Activated CD4-positive, alpha-beta memory T cell treated with anti-CD3 and anti-CD28 coated beads, Interleukin-2, amount 10 ng/mL, durations not matched to agents 7 days and 5 days (primary cell): ENCODE results near the gene IFITM10. TPM values are rescaled to one million over a fixed set of nuclear protein-coding genes. Genes with fewer than 3 reads are reported as not detected.

ENCODE experiments used
- CTCF ChIA-PET: fragments of 350-600 bp; sonication (Branson Sonifier 250); formaldehyde crosslinking; loops from one replicate; lab custom pipeline; 2021; ENCODE audit warnings: antibody characterized with exemption, inconsistent platforms; lab: Charles Lee
- POLR2A ChIA-PET: fragments of 350-600 bp; sonication (Branson Sonifier 250); formaldehyde crosslinking; loops from one replicate; lab custom pipeline; 2021; ENCODE audit warnings: antibody characterized with exemption; lab: Charles Lee
- DNase-seq: peaks from one replicate; pipeline ENCODE4 v3.0.0-alpha.2; 2020
- H3K27ac Mint-ChIP-seq: one replicate; pipeline ENCODE4 v1.8.0; 2021; ENCODE audit warnings: mild to moderate bottlenecking, mixed read lengths
- H3K27me3 Mint-ChIP-seq: one replicate; pipeline ENCODE4 v1.8.0; 2021; ENCODE audit warnings: mixed read lengths
- H3K36me3 Mint-ChIP-seq: one replicate; pipeline ENCODE4 v1.8.0; 2021; ENCODE audit warnings: low read depth, mixed read lengths
- H3K4me1 Mint-ChIP-seq: one replicate; pipeline ENCODE4 v1.8.0; 2021; ENCODE audit warnings: mixed read lengths
- H3K4me3 Mint-ChIP-seq: one replicate; pipeline ENCODE4 v1.8.0; 2021; ENCODE audit warnings: mild to moderate bottlenecking, mixed read lengths
- H3K9me3 Mint-ChIP-seq: one replicate; pipeline ENCODE4 v1.8.0; 2021; ENCODE audit warnings: mixed read lengths
- total RNA-seq, 2 experiments: library from RNA; stranded (reverse); gene quantifications; one replicate each; pipeline ENCODE4 v1.2.3, GENCODE V29; 2021

IFITM10 gene
- total RNA-seq, 2 experiments from 2014 or later, result 0.70 to 1.3 TPM

DNA sequence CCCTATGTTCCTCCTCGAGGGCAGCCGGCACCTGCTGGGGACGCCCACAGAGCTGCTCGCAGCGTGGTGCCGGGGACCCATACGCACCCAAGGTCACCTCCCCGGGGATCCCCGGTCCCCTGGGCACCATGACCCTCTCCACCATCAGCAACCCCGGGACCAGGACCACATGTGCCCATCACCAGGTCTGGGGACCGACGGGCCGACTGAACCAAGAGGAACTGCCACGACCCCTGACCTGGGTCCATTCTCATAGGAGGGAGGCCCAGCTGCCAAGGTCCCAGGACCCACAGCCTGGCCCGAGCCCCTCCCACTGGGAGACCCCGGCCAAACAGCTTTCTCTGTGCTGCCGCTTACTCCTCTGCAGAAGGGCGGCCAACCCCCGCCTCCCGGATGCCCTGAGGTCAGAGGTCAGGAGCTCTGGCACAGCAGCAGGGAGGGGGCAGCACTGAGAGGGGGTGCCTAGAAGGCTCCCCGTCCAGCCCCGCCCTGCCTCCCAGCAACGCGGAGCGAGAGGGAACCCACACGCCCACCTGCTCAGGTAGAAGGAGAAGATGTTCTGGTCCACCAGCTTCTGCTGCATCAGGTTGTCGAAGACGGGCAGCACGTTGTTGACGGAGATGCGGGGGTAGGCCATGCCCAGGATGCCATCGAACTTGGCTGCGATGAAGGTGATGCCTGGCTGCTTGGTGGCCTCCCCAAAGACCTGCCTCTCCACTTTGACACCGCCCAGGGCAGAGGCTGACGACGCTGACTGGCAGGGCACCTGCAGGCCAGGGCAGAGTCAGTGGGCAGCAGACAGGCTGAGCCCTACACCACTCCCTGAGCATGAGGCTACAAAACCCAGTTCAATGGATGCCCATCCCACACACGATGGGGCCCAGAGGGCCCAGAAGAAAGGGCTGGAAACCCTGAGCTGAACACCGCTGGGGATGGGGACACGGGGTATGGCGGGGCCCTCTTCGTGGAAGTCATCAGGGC is 6.7 kb upstream of the IFITM10 start:
- DNase-seq, result no peak
- CTCF ChIA-PET, result interaction anchor here (2.6 kb wide), 1 partner anchor 63 kb away, joined by 8 read pairs; no protein-coding TSS in a partner anchor
- Mint-ChIP-seq H3K27ac (peak overlapping the region; percentile 90), H3K4me3 (peak overlapping the region; percentile 60), H3K36me3 (peaks cover 41% of the 10 kb centered on the region), H3K4me1 (peaks cover 66% of the 10 kb centered on the region), H3K27me3 (no peaks in the 10 kb centered on the region), H3K9me3 (no peaks in the 10 kb centered on the region)
- POLR2A ChIA-PET, result interaction anchor here (0.8 to 1.7 kb wide), 3 partner anchors 16 to 394 kb away, joined by 3 to 9 read pairs (median 3); no protein-coding TSS in a partner anchor

DNA sequence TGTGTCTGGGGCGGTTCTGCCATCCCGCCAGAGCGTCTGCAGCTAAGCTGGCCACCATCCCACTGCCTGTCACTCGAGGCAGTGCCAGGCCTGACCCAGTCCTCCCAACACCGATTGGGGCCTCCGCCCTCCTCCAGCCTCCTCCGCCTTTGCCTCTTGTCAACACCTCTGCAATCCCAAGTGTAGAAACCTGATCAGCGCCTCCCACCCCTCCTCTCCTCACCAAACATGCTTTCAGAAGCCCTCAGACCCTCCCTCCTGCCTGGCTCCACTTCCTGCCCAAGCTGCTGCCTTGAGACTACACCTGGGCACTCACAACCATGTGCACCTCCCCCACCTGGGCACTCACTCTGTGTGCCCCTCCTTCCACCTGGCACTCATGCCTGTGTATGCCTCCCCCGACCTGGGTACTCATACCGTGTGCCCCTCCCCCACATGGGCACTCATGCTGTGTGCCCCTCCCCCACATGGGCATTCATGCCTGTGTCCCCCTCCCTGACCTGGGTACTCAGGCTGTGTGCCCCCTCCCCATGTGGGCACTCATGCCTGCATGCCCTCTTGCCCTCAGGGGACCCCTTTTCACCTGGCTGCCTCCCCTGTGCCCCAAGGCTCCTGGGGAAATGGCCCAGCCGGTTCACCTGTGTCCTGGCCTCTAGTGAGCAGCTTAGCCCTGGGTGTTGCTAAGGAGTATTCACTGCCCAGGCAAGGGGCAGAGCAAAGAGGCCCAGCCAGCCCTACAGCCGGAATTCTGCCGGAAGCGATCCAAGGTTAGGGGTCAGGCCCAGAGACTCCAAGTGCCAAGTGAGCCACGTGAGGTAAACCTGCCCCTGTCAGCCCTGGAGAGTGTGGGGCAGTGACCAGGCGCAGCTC is 5.5 kb upstream of the IFITM10 start:
- Mint-ChIP-seq H3K36me3 (peaks cover 41% of the 10 kb centered on the region), H3K9me3 (no peaks in the 10 kb centered on the region), H3K4me1 (peaks cover 63% of the 10 kb centered on the region), H3K4me3 (no peak overlapping the region), H3K27me3 (no peaks in the 10 kb centered on the region), H3K27ac (peak overlapping the region; percentile 45)
- POLR2A ChIA-PET, result no interaction called here
- DNase-seq, result no peak
- CTCF ChIA-PET, result interaction anchor here (0.9 to 2.6 kb wide), 2 partner anchors 62 to 77 kb away, joined by 4 to 8 read pairs; no protein-coding TSS in a partner anchor

DNA sequence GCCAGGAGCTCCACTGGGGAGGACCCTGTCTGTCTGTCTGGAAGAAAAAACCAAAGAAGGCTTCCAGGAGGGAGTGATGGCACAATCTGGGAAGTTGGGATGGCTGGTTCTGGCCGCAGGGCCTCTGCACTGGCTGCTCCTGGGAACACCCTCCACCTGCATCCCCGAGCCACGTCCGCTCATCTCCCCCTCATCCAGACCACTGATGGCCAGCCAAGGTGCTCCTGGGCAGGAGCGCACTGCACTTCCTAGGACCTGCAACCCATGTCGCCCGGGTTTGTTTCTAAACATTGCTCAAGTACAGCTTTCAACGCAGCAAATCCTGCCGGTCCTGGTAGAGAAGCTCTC is 4.9 kb upstream of the IFITM10 start:
- POLR2A ChIA-PET, result no interaction called here
- CTCF ChIA-PET, result interaction anchor here (0.9 kb wide), 1 partner anchor 77 kb away, joined by 4 read pairs; no protein-coding TSS in a partner anchor
- peaks cover 3% of the 10 kb centered on the region for H3K27me3 Mint-ChIP-seq
- H3K4me3 Mint-ChIP-seq, result no peak overlapping the region
- peak overlapping the region; percentile 21 for H3K27ac Mint-ChIP-seq
- peaks cover 60% of the 10 kb centered on the region for H3K4me1 Mint-ChIP-seq
- H3K9me3 Mint-ChIP-seq, result no peaks in the 10 kb centered on the region
- DNase-seq, result no peak
- peaks cover 38% of the 10 kb centered on the region for H3K36me3 Mint-ChIP-seq

DNA sequence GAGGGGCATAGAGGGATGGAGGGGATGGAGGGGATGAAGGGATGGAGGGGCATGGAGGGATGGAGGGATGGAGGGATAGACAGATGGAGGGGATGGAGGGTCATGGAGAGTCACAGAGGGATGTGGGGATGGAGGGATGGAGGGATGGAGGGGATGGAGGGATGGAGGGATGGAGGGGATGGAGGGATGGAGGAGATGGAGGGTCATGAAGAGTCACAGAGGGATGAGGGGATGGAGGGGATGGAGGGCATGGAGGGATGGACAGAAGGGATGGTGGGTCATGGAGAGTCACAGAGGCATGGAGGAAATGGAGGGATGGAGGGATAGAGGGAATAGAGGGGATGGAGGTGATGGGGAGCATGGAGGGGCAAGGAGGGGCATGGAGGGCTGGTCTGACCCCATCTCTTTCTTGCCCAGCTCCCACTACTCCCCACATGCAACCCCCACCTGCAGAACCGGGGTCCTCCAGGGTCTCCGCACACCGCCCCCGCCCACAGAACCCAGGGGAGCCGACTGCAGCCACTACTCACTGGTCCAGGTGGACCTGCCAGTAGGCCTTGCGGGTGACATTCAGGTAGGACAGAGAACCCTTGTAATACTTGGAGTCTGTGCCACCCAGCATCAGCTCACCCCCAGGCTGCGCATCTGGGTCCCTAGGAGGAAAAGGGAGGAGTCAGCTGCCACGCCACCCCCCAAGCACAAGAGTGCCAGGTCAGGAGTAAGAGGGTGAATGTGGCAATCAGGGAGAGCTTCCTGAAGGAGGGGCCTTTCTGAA is 4.2 kb upstream of the IFITM10 start:
- H3K27ac Mint-ChIP-seq, result peak overlapping the region; percentile 40
- no peak overlapping the region for H3K4me3 Mint-ChIP-seq
- ChIA-PET POLR2A (no interaction called here), CTCF (interaction anchor here (0.9 kb wide), 1 partner anchor 78 kb away, joined by 4 read pairs; no protein-coding TSS in a partner anchor)
- H3K36me3 Mint-ChIP-seq, result peaks cover 38% of the 10 kb centered on the region
- no peak for DNase-seq
- peaks cover 10% of the 10 kb centered on the region for H3K27me3 Mint-ChIP-seq
- H3K4me1 Mint-ChIP-seq, result peaks cover 57% of the 10 kb centered on the region
- no peaks in the 10 kb centered on the region for H3K9me3 Mint-ChIP-seq

GRCh38 chr11:1753929-1754305 is 3.5 kb upstream of the IFITM10 start:
- Mint-ChIP-seq H3K4me3 (no peak overlapping the region), H3K36me3 (peaks cover 38% of the 10 kb centered on the region), H3K4me1 (peaks cover 51% of the 10 kb centered on the region), H3K27me3 (peaks cover 13% of the 10 kb centered on the region), H3K27ac (no peak overlapping the region), H3K9me3 (no peaks in the 10 kb centered on the region)
- no peak for DNase-seq
- ChIA-PET CTCF (no interaction called here), POLR2A (no interaction called here)

DNA sequence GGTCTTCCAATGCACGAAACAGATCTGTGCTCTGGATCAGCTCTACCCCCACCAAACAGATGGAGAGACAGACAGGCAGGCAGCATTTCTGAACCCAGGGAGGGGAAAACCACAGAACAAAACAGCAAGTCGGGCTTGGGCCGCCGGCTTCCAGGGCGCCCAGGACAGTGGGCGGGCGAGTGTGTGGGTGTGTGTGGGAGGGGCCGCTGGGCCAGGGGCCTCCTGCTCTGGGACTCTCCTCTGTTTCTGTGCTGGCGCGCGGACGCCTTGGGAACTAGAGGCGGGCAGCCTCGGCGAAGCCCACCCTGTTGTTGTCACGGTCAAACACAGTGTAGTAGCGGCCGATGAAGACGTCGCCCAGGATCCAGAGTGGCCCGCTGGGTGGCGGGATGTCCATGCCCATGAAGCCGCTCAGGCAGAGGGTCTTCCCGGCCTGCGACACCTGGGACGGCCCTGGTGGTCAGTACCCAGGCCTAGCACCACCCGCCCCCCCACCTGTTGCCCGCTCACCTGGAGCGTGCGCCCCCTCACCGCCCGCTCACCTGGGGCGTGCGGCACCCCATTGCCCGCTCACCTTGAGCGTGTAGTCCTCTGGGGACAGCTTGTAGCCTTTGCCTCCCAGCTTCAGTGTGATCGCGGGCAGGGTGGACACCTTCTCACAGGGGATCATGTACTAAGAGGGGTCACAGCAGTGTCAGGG is 3.0 kb upstream of the IFITM10 start:
- peaks cover 15% of the 10 kb centered on the region for H3K27me3 Mint-ChIP-seq
- H3K4me1 Mint-ChIP-seq, result peaks cover 46% of the 10 kb centered on the region
- no peak overlapping the region for H3K27ac Mint-ChIP-seq
- no peaks in the 10 kb centered on the region for H3K9me3 Mint-ChIP-seq
- peaks cover 33% of the 10 kb centered on the region for H3K36me3 Mint-ChIP-seq
- no peak overlapping the region for H3K4me3 Mint-ChIP-seq
- CTCF ChIA-PET, result no interaction called here
- POLR2A ChIA-PET, result interaction anchor here (0.9 kb wide), 1 partner anchor 11 kb away, joined by 4 read pairs; the partner anchor contains the start of gene CTSD
- no peak for DNase-seq

GRCh38 chr11:1752907-1753228 is 2.5 kb upstream of the IFITM10 start:
- peaks cover 32% of the 10 kb centered on the region for H3K36me3 Mint-ChIP-seq
- ChIA-PET POLR2A (interaction anchor here (0.9 kb wide), 1 partner anchor 11 kb away, joined by 4 read pairs; the partner anchor contains the start of gene CTSD), CTCF (no interaction called here)
- no peaks in the 10 kb centered on the region for H3K9me3 Mint-ChIP-seq
- DNase-seq, result no peak
- H3K4me3 Mint-ChIP-seq, result no peak overlapping the region
- H3K4me1 Mint-ChIP-seq, result peaks cover 42% of the 10 kb centered on the region
- H3K27me3 Mint-ChIP-seq, result peaks cover 17% of the 10 kb centered on the region
- H3K27ac Mint-ChIP-seq, result no peak overlapping the region

- Mint-ChIP-seq H3K27ac (no peak overlapping the region), H3K9me3 (no peaks in the 10 kb centered on the region), H3K4me3 (no peak overlapping the region), H3K27me3 (peaks cover 17% of the 10 kb centered on the region), H3K4me1 (peaks cover 36% of the 10 kb centered on the region), H3K36me3 (peaks cover 26% of the 10 kb centered on the region)
- ChIA-PET CTCF (no interaction called here), POLR2A (interaction anchor here (0.9 to 1.5 kb wide), 3 partner anchors 10 to 20 kb away, joined by 3 to 4 read pairs (median 3); partner anchors contain the start of gene CTSD)
- DNase-seq, result no peak
Observed at GRCh38 chr11:1751999-1752906, 1.9 kb upstream of the IFITM10 start.

- no peaks in the 10 kb centered on the region for H3K9me3 Mint-ChIP-seq
- DNase-seq, result no peak
- H3K4me1 Mint-ChIP-seq, result peaks cover 28% of the 10 kb centered on the region
- H3K4me3 Mint-ChIP-seq, result no peak overlapping the region
- H3K27ac Mint-ChIP-seq, result no peak overlapping the region
- ChIA-PET CTCF (no interaction called here), POLR2A (interaction anchor here (1.0 to 1.5 kb wide), 2 partner anchors 11 to 19 kb away, joined by 3 read pairs; no protein-coding TSS in a partner anchor)
- H3K36me3 Mint-ChIP-seq, result peaks cover 19% of the 10 kb centered on the region
- H3K27me3 Mint-ChIP-seq, result peaks cover 17% of the 10 kb centered on the region
Observed at GRCh38 chr11:1751531-1751921, 1.1 kb upstream of the IFITM10 start.

DNA sequence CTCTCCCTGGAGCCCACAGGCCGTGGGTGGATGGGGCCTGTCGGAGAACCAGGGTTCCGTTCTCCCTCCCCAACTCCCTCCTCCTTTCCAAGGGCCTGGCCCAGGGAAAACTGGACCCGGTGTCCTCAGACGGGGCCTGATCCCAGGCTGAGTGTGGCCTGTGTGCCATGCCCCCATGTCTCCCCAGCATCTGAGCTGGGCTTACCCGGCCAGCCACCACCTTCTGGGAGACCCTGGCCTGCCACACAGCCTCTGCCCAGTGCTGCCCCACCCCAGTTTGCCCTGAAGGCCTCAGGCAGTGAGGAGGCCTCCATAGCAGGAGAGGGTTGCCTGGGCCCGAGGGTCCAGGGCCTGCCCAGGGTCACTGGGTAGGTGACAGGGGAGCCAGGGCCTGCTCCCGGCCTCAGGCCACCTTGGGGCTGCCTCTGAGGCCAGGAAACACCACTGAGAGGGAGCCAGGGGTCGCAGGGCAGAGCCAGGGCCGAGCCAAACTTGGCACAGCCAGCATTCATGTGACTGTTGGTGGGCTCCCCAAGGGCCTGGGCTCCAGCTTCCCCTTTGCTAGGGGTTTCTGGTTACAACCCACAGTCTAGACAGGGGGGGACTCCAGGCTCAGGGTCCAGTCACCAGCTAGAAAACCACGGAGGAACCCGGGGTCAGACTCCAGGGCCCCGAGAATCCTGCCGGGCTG is 590 bp upstream of the IFITM10 start:
- ChIA-PET CTCF (no interaction called here), POLR2A (interaction anchor here (1.0 to 1.5 kb wide), 2 partner anchors 11 to 18 kb away, joined by 3 read pairs; no protein-coding TSS in a partner anchor)
- Mint-ChIP-seq H3K4me3 (no peak overlapping the region), H3K27ac (no peak overlapping the region), H3K36me3 (peaks cover 14% of the 10 kb centered on the region), H3K4me1 (peaks cover 23% of the 10 kb centered on the region), H3K9me3 (peaks cover 3% of the 10 kb centered on the region), H3K27me3 (peaks cover 17% of the 10 kb centered on the region)
- DNase-seq, result no peak
